SK-N-MC (cell line): ENCODE results near the gene PTPN14.

Experiments used
- EZH2 ChIP-seq: fragments of 200-600 bp; sonication (generic); IDR thresholded peaks from one replicate; pipeline ENCODE4 v1.6.1; 2017; ENCODE audit warnings: antibody characterized with exemption
- FOXP2 ChIP-seq: optimal IDR thresholded peaks from 2 replicates; pipeline ENCODE3; 2011; ENCODE audit warnings: mild to moderate bottlenecking, moderate library complexity; ENCODE audit not compliant: insufficient read depth; ENCODE audit errors: extremely low read length, control extremely low read depth
- POLR2AphosphoS5 ChIP-seq: IDR thresholded peaks from 2 replicates; pipeline ENCODE4 v1.6.1; 2012; ENCODE audit warnings: mild to moderate bottlenecking, low read depth, low read length, borderline replicate concordance

GRCh38 chr1:214493126-214493796 is 58.1 kb downstream of the PTPN14 start:
- no peak for TF ChIP-seq POLR2AphosphoS5
- TF ChIP-seq EZH2: no peak
- TF ChIP-seq FOXP2: no peak
